ENCODE data around the gene GFY. TPM values are rescaled to one million over a fixed set of nuclear protein-coding genes. Genes with fewer than 3 reads are reported as not detected.

Gene GFY
- total RNA-seq, 1 donor from 2014 or later = not detected

DNA sequence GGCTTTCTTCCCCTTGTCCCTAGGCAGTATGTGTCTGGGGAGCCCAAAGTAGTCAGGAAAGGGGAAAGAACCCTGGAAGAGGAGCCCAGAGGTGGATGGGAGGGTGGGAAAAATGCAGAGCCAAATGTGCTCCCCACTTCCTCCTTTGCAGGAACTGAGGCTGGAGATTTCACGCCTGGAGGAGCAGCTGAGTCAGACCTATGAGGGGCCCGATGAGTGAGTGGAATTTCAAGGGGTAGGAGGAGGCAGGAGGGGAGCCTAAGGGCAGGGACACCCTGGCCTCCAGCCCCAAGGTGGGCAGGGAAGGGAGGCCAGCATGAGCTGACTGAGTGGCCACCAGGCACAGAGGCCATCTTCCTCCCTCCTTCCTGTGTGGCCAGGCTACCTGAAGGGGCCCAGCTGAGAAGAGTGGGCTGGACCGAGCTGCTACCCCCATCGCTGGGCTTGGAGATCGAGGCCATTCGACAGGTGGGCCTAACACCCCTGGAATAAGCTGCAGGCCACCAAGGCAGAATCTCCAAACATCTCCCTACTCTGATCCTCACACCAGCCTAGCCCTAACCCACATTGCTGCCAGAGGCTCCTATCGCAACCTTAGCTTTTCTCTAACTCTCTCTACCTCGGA, 16.3 kb upstream of the GFY start:
- no peak for DNase-seq (ENCODE audit: low read depth)
- H3K4me3 ChIP-seq (ENCODE audit: low read depth, low read length) = no peak overlapping the region
- TF ChIP-seq, protein P1, sequence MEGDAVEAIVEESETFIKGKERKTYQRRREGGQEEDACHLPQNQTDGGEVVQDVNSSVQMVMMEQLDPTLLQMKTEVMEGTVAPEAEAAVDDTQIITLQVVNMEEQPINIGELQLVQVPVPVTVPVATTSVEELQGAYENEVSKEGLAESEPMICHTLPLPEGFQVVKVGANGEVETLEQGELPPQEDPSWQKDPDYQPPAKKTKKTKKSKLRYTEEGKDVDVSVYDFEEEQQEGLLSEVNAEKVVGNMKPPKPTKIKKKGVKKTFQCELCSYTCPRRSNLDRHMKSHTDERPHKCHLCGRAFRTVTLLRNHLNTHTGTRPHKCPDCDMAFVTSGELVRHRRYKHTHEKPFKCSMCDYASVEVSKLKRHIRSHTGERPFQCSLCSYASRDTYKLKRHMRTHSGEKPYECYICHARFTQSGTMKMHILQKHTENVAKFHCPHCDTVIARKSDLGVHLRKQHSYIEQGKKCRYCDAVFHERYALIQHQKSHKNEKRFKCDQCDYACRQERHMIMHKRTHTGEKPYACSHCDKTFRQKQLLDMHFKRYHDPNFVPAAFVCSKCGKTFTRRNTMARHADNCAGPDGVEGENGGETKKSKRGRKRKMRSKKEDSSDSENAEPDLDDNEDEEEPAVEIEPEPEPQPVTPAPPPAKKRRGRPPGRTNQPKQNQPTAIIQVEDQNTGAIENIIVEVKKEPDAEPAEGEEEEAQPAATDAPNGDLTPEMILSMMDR (conservative IDR thresholded peaks at IDR 0.05; ENCODE audit: low read depth, low read length) = no peak

- TF ChIP-seq, protein P1 (conservative IDR thresholded peaks at IDR 0.05; ENCODE audit: low read depth, low read length) = no peak
- DNase-seq (ENCODE audit: low read depth) = no peak
- H3K4me3 ChIP-seq (ENCODE audit: low read depth, low read length) = no peak overlapping the region
Measured at GRCh38 chr19:49409441-49410029, 15.7 kb upstream of the GFY start.

- no peak for DNase-seq (ENCODE audit: low read depth)
- TF ChIP-seq, protein P1 (conservative IDR thresholded peaks at IDR 0.05; ENCODE audit: low read depth, low read length) = no peak
- no peak overlapping the region for H3K4me3 ChIP-seq (ENCODE audit: low read depth, low read length)
Measured at GRCh38 chr19:49411681-49412326, 13.4 kb upstream of the GFY start.

DNA sequence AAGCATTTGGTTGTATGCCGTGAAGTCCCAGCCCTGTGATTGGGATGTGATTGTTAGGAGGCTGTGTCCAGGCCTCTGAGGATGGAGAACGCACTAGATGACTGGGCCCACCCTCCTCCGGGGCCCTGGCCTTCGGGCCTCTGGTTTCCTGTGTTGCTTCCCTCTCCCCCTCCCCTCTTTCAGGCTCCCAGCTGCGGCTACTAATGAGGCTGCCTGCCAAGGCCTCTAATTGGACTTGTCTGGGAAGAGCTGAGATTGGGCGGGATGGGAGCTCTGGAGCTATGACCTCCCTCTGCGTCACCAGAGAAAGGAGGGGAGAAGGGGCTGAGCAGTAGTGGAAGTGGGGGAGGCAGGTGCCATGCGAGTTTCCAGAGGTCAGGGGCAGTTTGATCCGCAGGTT, 11.8 kb upstream of the GFY start:
- TF ChIP-seq, protein P1 (conservative IDR thresholded peaks at IDR 0.05; ENCODE audit: low read depth, low read length) = no peak
- DNase-seq (ENCODE audit: low read depth) = no peak
- no peak overlapping the region for H3K4me3 ChIP-seq (ENCODE audit: low read depth, low read length)

- H3K4me3 ChIP-seq (ENCODE audit: low read depth, low read length) = no peak overlapping the region
- DNase-seq (ENCODE audit: low read depth) = no peak
- TF ChIP-seq, protein P1 (conservative IDR thresholded peaks at IDR 0.05; ENCODE audit: low read depth, low read length) = no peak
Measured at GRCh38 chr19:49414256-49414655, 10.9 kb upstream of the GFY start.

- no peak overlapping the region for H3K4me3 ChIP-seq (ENCODE audit: low read depth, low read length)
- DNase-seq (ENCODE audit: low read depth) = no peak
- TF ChIP-seq, protein P1 (conservative IDR thresholded peaks at IDR 0.05; ENCODE audit: low read depth, low read length) = no peak
Measured at GRCh38 chr19:49415102-49415809, 9.9 kb upstream of the GFY start.
